Measurements from ENCODE around the gene ZNF546.

- no peak for TF ChIP-seq CTCF (IDR thresholded peaks at IDR 0.05; ENCODE audit: insufficient read depth, low read length, poor library complexity, severe bottlenecking)
- TF ChIP-seq EZH2phosphoT487 (conservative IDR thresholded peaks at IDR 0.05; ENCODE audit: low read length) = no peak
Observed at GRCh38 chr19:39969681-39970424, 27.0 kb upstream of the ZNF546 start.

All from SU-DHL-6 (cell line).